ENCODE measurements around the gene UGT1A4.

DNA sequence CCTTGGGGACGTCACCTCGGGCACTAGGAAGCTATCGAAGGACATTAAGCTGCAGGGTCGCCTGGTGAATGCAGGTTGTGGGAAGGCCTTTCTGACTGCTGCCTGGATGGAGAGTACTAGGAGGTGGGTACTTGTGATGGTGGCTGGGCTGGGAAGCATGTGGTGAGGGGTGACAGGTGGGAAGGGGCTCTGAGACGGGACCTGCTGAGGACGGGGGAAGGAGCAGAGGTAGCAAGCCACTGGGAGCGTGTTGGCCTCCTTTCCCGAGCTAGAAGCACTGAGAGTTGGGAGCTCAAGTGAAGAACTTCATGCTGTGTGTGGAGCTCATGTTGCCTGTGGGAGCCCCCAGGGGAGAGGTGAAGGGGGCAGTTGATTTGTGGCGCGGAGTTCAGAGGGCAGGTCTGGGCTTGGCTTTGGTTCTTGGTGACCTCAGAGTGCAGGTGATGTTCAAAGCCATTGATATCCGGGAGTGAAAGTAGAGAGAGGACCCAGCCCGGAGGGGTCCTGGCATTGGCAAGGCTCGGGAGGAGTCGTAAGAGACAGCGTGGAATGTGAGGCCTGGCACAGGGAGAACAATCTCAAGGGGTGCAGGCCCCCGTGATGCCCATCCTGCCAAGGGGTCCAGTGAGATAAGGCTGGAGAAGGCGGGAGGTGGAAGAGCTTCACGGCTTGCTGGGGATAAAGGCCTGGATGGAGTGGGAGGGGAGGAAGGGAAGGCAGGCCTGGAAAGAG lies 72.8 kb downstream of the UGT1A4 start:
- TF ChIP-seq CTCF (IDR thresholded peaks at IDR 0.05; ENCODE audit: low read depth, low read length, poor library complexity, severe bottlenecking) (no peak), EZH2phosphoT487 (IDR thresholded peaks at IDR 0.05; ENCODE audit: borderline replicate concordance, low read length) (no peak)
